Tibial nerve (tissue), 3 donors: ENCODE results near the gene FAM193A.
"Not testable (repeated sequence)": the region's sequence is repeated elsewhere in the genome, so short reads cannot be mapped to it uniquely, and the experiment has no call there.

Experiments used
- POLR2A ChIP-seq, 2 donors: fragments of 450-650 bp; IDR thresholded peaks; one replicate each; pipeline ENCODE4 v1.6.1; 2017; ENCODE audit warnings: antibody characterized with exemption in 2 of 2, mild to moderate bottlenecking in 2 of 2, moderate library complexity in 2 of 2
- TF ChIP-seq, protein P1 (sequence below), 5 experiments: fragments of 200-600 bp in 3 of 5; fragments of 450-650 bp in 2 of 5; sonication (generic) in 3 of 5; IDR thresholded peaks; one replicate each; pipeline ENCODE4 v1.5.1; 2016 to 2019; ENCODE audit warnings: antibody characterized with exemption in 5 of 5, mild to moderate bottlenecking in 3 of 5, moderate library complexity in 2 of 5

DNA sequence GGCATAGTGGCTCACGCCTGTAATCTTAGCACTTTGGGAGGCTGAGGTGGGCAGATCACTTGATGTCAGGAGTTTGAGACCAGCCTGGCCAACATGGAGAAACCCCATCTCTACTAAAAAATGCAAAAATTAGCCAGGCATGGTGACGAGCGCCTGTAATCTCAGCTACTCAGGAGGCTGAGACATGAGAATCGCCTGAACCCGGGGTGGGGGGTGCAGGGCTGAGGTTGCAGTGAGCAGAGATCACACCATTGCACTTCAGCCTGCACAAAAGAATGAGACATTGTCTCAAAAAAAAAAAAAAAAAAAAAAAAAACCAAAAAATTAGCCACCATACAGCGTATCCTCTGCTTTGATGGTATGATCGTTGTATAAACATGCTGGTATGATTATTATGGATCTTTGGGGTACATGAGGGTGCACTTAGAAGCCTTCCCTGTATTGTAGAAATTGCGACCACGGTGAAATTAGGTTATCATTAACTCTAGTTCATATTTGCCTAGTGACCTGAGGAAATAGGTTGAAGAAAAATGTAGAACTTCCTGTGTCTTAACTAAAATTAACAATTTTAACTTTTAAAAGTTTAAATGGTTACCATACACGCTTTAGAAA, 7.2 kb downstream of the FAM193A start:
- TF ChIP-seq, protein P1, sequence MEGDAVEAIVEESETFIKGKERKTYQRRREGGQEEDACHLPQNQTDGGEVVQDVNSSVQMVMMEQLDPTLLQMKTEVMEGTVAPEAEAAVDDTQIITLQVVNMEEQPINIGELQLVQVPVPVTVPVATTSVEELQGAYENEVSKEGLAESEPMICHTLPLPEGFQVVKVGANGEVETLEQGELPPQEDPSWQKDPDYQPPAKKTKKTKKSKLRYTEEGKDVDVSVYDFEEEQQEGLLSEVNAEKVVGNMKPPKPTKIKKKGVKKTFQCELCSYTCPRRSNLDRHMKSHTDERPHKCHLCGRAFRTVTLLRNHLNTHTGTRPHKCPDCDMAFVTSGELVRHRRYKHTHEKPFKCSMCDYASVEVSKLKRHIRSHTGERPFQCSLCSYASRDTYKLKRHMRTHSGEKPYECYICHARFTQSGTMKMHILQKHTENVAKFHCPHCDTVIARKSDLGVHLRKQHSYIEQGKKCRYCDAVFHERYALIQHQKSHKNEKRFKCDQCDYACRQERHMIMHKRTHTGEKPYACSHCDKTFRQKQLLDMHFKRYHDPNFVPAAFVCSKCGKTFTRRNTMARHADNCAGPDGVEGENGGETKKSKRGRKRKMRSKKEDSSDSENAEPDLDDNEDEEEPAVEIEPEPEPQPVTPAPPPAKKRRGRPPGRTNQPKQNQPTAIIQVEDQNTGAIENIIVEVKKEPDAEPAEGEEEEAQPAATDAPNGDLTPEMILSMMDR (IDR thresholded peaks at IDR 0.05), result not testable (repeated sequence)
- TF ChIP-seq POLR2A (IDR thresholded peaks at IDR 0.05), result not testable (repeated sequence)
